Endothelial cell of umbilical vein (primary cell): ENCODE measurements around the gene DOCK6.

ENCODE experiments used
- EZH2 ChIP-seq: IDR thresholded peaks from 2 replicates; pipeline ENCODE4 v1.6.1; 2012; ENCODE audit warnings: borderline replicate concordance, low read depth, mild to moderate bottlenecking, moderate library complexity, low read length, inconsistent platforms; ENCODE audit not compliant: severe bottlenecking
- GATA2 ChIP-seq: IDR thresholded peaks from 2 replicates; pipeline ENCODE4 v1.7.0; 2011; ENCODE audit warnings: low read depth, mild to moderate bottlenecking, moderate library complexity, mixed read lengths, low read length; ENCODE audit not compliant: insufficient read length, insufficient read depth
- JUN ChIP-seq: IDR thresholded peaks from 2 replicates; pipeline ENCODE4 v1.6.1; 2011; ENCODE audit warnings: borderline replicate concordance, low read depth; ENCODE audit not compliant: insufficient read length, insufficient read depth
- MYC ChIP-seq: IDR thresholded peaks from one replicate; pipeline ENCODE4 v1.6.1; 2011; ENCODE audit warnings: mild to moderate bottlenecking, low read depth, low read length
- POLR2A ChIP-seq: IDR thresholded peaks from 2 replicates; pipeline ENCODE4 v1.6.1; 2012; ENCODE audit warnings: low read depth, mild to moderate bottlenecking, control low read depth, low read length
- POLR2AphosphoS5 ChIP-seq: IDR thresholded peaks from 2 replicates; pipeline ENCODE4 v1.6.1; 2012; ENCODE audit warnings: low read depth, mild to moderate bottlenecking, control low read depth, low read length, moderate library complexity; ENCODE audit not compliant: insufficient read depth
- TF ChIP-seq, protein P1 (sequence below), 2 donors: IDR thresholded peaks; 1 replicate in 1 of 2; 2 replicates in 1 of 2; pipeline ENCODE4 v1.5.1; 2011; ENCODE audit warnings: low read length in 2 of 2, mild to moderate bottlenecking in 2 of 2, moderate library complexity in 2 of 2, control low read depth in 1 of 2, inconsistent platforms in 1 of 2, low read depth in 1 of 2; ENCODE audit not compliant: insufficient read depth in 1 of 2; ENCODE audit errors: extremely low read depth in 1 of 2

DNA sequence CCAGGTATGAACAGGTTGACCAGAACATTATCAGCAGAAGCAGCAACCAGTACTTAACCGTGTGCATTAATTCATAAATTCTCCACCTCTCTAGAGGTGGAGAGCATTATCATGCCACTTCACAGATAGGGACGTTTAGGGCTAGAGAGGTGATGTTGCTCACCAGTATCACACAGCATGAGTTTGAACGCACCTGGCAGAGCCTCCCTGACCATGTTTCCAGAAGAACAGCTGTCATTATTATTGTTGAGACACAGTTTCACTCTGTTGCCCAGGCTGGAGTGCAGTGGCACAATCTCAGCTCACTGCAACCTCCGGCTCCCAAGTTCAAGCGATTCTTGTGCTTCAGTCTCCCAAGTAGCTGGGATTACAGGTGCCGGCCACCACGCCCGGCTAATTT is 71.8 kb downstream of the DOCK6 start:
- TF ChIP-seq, protein P1, sequence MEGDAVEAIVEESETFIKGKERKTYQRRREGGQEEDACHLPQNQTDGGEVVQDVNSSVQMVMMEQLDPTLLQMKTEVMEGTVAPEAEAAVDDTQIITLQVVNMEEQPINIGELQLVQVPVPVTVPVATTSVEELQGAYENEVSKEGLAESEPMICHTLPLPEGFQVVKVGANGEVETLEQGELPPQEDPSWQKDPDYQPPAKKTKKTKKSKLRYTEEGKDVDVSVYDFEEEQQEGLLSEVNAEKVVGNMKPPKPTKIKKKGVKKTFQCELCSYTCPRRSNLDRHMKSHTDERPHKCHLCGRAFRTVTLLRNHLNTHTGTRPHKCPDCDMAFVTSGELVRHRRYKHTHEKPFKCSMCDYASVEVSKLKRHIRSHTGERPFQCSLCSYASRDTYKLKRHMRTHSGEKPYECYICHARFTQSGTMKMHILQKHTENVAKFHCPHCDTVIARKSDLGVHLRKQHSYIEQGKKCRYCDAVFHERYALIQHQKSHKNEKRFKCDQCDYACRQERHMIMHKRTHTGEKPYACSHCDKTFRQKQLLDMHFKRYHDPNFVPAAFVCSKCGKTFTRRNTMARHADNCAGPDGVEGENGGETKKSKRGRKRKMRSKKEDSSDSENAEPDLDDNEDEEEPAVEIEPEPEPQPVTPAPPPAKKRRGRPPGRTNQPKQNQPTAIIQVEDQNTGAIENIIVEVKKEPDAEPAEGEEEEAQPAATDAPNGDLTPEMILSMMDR (IDR thresholded peaks at IDR 0.05; ENCODE audit: extremely low read depth in 1 of 2, insufficient read depth in 1 of 2, low read depth in 1 of 2, low read length in 2 of 2) = no peak
- TF ChIP-seq POLR2AphosphoS5 (no peak), POLR2A (no peak), EZH2 (no peak), GATA2 (no peak), JUN (no peak), MYC (no peak)
